KMS-11 (cell line): ENCODE data around the gene SASS6.

Experiments used
- H2AFZ ChIP-seq: fragments of 200-600 bp; sonication (generic); 2 replicates; pipeline ENCODE4 v1.6.1; 2016; ENCODE audit warnings: antibody characterized with exemption, mixed run types, low read depth
- H3K27ac ChIP-seq: fragments of 200-600 bp; sonication (generic); 2 replicates; pipeline ENCODE4 v1.6.1; 2016; ENCODE audit warnings: mild to moderate bottlenecking, mixed run types
- H3K27me3 ChIP-seq: fragments of 200-600 bp; sonication (generic); 2 replicates; pipeline ENCODE4 v1.6.1; 2017; ENCODE audit warnings: mild to moderate bottlenecking, low read depth, mixed run types, moderate library complexity; ENCODE audit not compliant: insufficient read depth
- H3K36me3 ChIP-seq: fragments of 200-600 bp; sonication (generic); 2 replicates; pipeline ENCODE4 v1.6.1; 2017; ENCODE audit warnings: mild to moderate bottlenecking, mixed run types; ENCODE audit not compliant: insufficient read depth
- H3K4me1 ChIP-seq: fragments of 200-600 bp; sonication (generic); 2 replicates; pipeline ENCODE4 v1.6.1; 2016; ENCODE audit warnings: mild to moderate bottlenecking, low read depth, mixed run types; ENCODE audit not compliant: poor library complexity, severe bottlenecking
- H3K4me2 ChIP-seq: fragments of 200-600 bp; sonication (generic); 2 replicates; pipeline ENCODE4 v1.7.0; 2016; ENCODE audit warnings: mild to moderate bottlenecking, mixed run types
- H3K4me3 ChIP-seq: fragments of 200-600 bp; sonication (generic); IDR thresholded peaks from 2 replicates; pipeline ENCODE4 v1.6.1; 2017; ENCODE audit warnings: low read depth, low read length, mixed read lengths; ENCODE audit not compliant: insufficient read depth
- H3K79me2 ChIP-seq: fragments of 200-600 bp; sonication (generic); 2 replicates; pipeline ENCODE4 v1.6.1; 2016; ENCODE audit warnings: low read depth, mixed run types; ENCODE audit not compliant: insufficient read depth
- H3K9ac ChIP-seq: fragments of 200-600 bp; sonication (generic); 2 replicates; pipeline ENCODE4 v1.6.1; 2016; ENCODE audit warnings: mild to moderate bottlenecking, mixed run types
- H4K20me1 ChIP-seq: fragments of 200-600 bp; sonication (generic); 2 replicates; pipeline ENCODE4 v1.6.1; 2016; ENCODE audit warnings: mild to moderate bottlenecking, mixed run types; ENCODE audit not compliant: insufficient read depth
- TF ChIP-seq, protein P1 (sequence below): fragments of 200-600 bp; sonication (generic); conservative IDR thresholded peaks from 2 replicates; pipeline ENCODE4 v1.6.1; 2017; ENCODE audit warnings: low read depth, mild to moderate bottlenecking, antibody characterized with exemption, low read length, moderate library complexity, mixed read lengths

SASS6 gene

DNA sequence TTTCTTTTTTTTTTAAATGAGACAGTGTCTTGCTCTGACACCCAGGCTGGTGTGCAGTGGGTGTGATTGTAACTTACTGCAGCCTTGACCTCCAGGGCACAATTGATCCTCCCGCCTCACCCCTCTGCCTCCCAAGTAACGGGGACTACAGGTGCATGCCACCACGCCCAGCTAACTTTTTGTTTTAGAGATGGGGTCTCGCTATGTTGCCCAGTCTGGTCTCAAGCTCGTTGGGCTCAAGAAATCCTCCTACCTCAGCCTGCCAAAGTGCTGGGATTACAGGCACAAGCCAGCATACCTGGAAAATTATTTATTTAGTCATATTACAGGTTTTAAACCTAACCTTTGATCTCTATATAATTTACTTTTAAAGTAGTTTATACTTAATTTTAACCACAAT is 32.0 kb upstream of the SASS6 start:
- H4K20me1 ChIP-seq: no peaks in the 10 kb centered on the region
- no peaks in the 10 kb centered on the region for H3K27me3 ChIP-seq
- no peaks in the 10 kb centered on the region for H3K4me1 ChIP-seq
- H3K27ac ChIP-seq: no peak overlapping the region
- H3K36me3 ChIP-seq: no peaks in the 10 kb centered on the region
- no peak overlapping the region for H3K4me3 ChIP-seq
- no peak overlapping the region for H2AFZ ChIP-seq
- TF ChIP-seq, protein P1, sequence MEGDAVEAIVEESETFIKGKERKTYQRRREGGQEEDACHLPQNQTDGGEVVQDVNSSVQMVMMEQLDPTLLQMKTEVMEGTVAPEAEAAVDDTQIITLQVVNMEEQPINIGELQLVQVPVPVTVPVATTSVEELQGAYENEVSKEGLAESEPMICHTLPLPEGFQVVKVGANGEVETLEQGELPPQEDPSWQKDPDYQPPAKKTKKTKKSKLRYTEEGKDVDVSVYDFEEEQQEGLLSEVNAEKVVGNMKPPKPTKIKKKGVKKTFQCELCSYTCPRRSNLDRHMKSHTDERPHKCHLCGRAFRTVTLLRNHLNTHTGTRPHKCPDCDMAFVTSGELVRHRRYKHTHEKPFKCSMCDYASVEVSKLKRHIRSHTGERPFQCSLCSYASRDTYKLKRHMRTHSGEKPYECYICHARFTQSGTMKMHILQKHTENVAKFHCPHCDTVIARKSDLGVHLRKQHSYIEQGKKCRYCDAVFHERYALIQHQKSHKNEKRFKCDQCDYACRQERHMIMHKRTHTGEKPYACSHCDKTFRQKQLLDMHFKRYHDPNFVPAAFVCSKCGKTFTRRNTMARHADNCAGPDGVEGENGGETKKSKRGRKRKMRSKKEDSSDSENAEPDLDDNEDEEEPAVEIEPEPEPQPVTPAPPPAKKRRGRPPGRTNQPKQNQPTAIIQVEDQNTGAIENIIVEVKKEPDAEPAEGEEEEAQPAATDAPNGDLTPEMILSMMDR: no peak
- no peaks in the 10 kb centered on the region for H3K79me2 ChIP-seq
- H3K4me2 ChIP-seq: no peak overlapping the region
- no peak overlapping the region for H3K9ac ChIP-seq

DNA sequence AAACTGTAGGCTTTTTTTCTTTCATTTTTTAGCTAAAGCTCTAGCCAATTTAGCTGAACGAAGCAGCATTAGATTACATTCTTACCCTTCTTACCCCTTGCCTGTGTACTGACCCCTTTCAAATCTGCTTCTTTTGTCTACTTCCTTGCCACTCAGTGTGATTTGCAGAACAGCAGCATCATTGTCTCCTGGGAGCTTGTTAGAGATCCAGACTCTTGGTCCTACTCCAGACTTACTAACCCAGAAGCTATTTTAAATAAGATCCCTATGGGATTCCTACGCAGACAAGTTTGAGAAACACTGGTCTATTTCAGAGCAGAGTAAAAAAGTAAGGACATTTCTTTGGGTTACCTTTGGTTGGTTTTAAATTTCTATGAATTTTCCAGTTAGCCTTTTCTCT is 31.5 kb upstream of the SASS6 start:
- Histone ChIP-seq H4K20me1 (no peaks in the 10 kb centered on the region), H3K4me1 (no peaks in the 10 kb centered on the region), H3K4me2 (no peak overlapping the region), H3K27ac (no peak overlapping the region), H3K4me3 (no peak overlapping the region), H3K9ac (no peak overlapping the region), H3K36me3 (no peaks in the 10 kb centered on the region), H3K79me2 (no peaks in the 10 kb centered on the region), H2AFZ (no peak overlapping the region), H3K27me3 (no peaks in the 10 kb centered on the region)
- TF ChIP-seq, protein P1: no peak

DNA sequence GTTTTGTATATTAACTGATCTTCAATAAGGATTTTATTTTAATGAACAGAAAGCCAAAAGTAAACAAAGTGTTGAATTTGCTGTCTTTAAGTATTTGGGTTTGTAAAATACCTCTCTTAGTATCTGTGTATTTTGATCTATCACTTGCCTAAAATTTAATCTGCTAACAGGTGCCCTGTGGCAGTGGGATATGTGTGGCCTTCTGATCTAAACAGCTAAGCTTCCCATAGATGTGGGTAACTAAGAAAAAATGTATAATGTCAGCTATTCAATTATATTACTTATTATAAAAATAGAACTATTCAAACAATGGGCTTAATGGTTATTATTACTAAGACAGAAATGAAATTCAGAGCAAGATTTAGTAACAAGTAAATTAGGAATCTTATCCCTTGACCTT is 30.2 kb upstream of the SASS6 start:
- Histone ChIP-seq H3K79me2 (no peaks in the 10 kb centered on the region), H3K4me1 (no peaks in the 10 kb centered on the region), H3K4me3 (no peak overlapping the region), H2AFZ (no peak overlapping the region), H3K36me3 (no peaks in the 10 kb centered on the region), H3K27me3 (no peaks in the 10 kb centered on the region), H4K20me1 (no peaks in the 10 kb centered on the region), H3K4me2 (no peak overlapping the region), H3K9ac (no peak overlapping the region), H3K27ac (no peak overlapping the region)
- TF ChIP-seq, protein P1: no peak

DNA sequence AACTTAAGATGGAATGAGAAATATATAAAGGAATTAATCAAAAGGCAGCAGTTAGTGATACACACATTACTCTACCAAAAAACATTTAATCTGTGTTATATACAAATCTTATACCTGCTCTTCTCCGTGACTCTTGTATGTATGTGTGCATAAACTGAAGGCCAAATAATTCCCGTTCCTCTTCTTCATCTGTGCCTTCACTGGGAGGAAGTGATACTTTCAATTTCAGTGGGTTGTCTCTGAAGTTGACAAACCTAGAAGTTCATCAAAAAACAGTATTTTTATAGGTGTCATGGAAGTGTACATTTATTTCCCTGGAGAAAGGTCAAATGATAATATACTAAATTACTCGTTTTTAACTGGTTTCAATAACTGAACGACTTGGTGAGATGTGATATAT is 19.5 kb upstream of the SASS6 start:
- H3K4me1 ChIP-seq: no peaks in the 10 kb centered on the region
- no peak overlapping the region for H3K27ac ChIP-seq
- no peak overlapping the region for H3K4me2 ChIP-seq
- no peak overlapping the region for H3K9ac ChIP-seq
- H3K4me3 ChIP-seq: no peak overlapping the region
- no peaks in the 10 kb centered on the region for H3K79me2 ChIP-seq
- H3K27me3 ChIP-seq: no peaks in the 10 kb centered on the region
- no peak overlapping the region for H2AFZ ChIP-seq
- TF ChIP-seq, protein P1: no peak
- no peaks in the 10 kb centered on the region for H4K20me1 ChIP-seq
- H3K36me3 ChIP-seq: no peaks in the 10 kb centered on the region

DNA sequence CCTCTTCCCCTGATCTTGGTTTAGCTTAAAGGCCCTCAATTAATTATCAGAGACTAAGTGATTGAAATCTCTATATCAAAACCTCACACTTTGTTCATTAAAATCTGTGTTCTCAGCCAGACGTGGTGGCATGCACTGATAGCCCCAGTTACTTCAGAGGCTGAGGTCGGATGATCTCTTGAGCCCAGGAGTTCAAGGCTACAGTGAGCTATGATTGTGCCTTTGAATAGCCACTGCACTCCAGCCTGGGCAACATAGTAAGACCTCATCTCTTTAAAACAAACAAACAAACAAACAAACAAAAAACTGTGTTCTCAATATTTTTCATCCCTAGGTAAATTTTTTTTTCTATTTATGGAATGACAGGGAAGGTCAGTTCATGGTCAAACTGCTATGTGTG is 18.9 kb upstream of the SASS6 start:
- Histone ChIP-seq H3K27me3 (no peaks in the 10 kb centered on the region), H3K4me2 (no peak overlapping the region), H3K9ac (no peak overlapping the region)

More for the DNA sequence above, 18.9 kb upstream of the SASS6 start:
- Histone ChIP-seq H3K4me1 (no peaks in the 10 kb centered on the region), H3K27ac (no peak overlapping the region), H2AFZ (no peak overlapping the region), H4K20me1 (no peaks in the 10 kb centered on the region), H3K4me3 (no peak overlapping the region), H3K79me2 (no peaks in the 10 kb centered on the region), H3K36me3 (no peaks in the 10 kb centered on the region)
- TF ChIP-seq, protein P1: no peak
